Testis (tissue), 2 donors: Measurements from ENCODE around the gene TEX12.

Source experiments
- POLR2A ChIP-seq: fragments of 450-650 bp; IDR thresholded peaks from one replicate; pipeline ENCODE4 v1.6.1; 2017; ENCODE audit warnings: antibody characterized with exemption, mild to moderate bottlenecking, moderate library complexity
- TF ChIP-seq, protein P1 (sequence below), 3 experiments: fragments of 450-650 bp in 2 of 3; fragments of 200-600 bp in 1 of 3; sonication (generic) in 1 of 3; IDR thresholded peaks; one replicate each; pipeline ENCODE4 v1.5.1; 2016 to 2019; ENCODE audit warnings: antibody characterized with exemption in 3 of 3, mild to moderate bottlenecking in 2 of 3, moderate library complexity in 1 of 3

- TF ChIP-seq, protein P1, sequence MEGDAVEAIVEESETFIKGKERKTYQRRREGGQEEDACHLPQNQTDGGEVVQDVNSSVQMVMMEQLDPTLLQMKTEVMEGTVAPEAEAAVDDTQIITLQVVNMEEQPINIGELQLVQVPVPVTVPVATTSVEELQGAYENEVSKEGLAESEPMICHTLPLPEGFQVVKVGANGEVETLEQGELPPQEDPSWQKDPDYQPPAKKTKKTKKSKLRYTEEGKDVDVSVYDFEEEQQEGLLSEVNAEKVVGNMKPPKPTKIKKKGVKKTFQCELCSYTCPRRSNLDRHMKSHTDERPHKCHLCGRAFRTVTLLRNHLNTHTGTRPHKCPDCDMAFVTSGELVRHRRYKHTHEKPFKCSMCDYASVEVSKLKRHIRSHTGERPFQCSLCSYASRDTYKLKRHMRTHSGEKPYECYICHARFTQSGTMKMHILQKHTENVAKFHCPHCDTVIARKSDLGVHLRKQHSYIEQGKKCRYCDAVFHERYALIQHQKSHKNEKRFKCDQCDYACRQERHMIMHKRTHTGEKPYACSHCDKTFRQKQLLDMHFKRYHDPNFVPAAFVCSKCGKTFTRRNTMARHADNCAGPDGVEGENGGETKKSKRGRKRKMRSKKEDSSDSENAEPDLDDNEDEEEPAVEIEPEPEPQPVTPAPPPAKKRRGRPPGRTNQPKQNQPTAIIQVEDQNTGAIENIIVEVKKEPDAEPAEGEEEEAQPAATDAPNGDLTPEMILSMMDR (IDR thresholded peaks at IDR 0.05), result no peak
- no peak for TF ChIP-seq POLR2A
Observed at GRCh38 chr11:112162761-112163546, 4.2 kb upstream of the TEX12 start.
